Measurements from ENCODE around the gene NMNAT1.

NMNAT1 gene

DNA sequence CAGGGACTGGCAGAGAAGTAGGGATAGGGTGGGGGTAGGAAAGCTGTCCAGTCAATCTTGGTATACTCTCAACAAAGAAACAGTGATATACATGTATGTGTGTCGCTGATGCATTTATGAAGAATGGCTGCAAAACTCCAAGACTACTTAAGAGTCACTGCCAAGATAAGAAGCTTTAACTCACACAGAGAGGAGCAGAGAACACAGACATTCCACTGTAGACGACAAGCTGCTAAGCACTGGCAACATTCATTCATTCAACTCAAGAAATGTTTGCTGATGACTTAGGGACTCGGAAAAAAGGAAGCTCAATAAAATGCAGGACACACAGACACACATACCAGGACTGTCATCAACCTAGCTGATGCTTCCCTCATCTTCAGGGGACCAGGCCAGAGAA is 38.7 kb upstream of the NMNAT1 start:
- TF ChIP-seq, protein P1, sequence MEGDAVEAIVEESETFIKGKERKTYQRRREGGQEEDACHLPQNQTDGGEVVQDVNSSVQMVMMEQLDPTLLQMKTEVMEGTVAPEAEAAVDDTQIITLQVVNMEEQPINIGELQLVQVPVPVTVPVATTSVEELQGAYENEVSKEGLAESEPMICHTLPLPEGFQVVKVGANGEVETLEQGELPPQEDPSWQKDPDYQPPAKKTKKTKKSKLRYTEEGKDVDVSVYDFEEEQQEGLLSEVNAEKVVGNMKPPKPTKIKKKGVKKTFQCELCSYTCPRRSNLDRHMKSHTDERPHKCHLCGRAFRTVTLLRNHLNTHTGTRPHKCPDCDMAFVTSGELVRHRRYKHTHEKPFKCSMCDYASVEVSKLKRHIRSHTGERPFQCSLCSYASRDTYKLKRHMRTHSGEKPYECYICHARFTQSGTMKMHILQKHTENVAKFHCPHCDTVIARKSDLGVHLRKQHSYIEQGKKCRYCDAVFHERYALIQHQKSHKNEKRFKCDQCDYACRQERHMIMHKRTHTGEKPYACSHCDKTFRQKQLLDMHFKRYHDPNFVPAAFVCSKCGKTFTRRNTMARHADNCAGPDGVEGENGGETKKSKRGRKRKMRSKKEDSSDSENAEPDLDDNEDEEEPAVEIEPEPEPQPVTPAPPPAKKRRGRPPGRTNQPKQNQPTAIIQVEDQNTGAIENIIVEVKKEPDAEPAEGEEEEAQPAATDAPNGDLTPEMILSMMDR (conservative IDR thresholded peaks at IDR 0.05) = no peak
- H3K27ac ChIP-seq = no peak overlapping the region

DNA sequence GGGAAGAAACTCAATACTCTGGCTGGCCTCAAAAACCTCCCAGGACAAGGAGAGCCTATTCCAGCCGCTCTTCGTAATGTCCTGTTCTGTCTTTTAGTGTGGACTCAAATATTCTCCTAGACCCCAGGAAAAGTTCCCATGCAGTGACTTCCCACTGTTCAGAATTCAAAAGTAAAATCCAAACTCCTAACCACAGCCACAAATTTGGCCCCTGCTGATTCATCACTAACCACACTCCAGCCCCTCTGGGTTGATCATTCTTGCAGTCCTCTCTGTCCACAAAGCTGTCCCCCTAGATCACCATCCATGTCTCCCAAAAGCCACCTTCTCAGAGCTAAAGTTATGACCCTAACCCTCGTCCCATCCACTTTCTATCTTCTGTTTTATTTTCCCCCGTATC is 38.3 kb upstream of the NMNAT1 start:
- TF ChIP-seq, protein P1 (conservative IDR thresholded peaks at IDR 0.05) = no peak
- no peak overlapping the region for H3K27ac ChIP-seq

DNA sequence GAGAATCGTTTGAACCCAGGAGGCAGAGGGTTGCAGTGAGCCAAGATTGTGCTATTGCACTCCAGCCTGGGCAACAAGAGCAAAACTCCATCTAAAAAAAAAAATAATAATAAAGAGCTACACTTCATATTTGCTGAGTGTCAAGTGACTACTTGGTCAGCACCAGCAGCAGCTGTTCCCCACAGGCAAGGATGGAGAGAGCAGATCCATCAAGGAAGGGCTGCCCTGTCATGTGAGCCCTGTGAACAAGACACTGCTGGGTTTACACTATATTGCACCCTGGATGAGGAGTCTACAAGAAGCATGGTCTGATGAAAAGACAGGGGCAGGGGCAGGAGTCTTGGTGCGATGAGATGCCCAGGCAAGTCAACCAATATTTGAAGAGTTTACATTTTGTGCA is 36.8 kb upstream of the NMNAT1 start:
- TF ChIP-seq, protein P1 (conservative IDR thresholded peaks at IDR 0.05) = no peak
- H3K27ac ChIP-seq = no peak overlapping the region

DNA sequence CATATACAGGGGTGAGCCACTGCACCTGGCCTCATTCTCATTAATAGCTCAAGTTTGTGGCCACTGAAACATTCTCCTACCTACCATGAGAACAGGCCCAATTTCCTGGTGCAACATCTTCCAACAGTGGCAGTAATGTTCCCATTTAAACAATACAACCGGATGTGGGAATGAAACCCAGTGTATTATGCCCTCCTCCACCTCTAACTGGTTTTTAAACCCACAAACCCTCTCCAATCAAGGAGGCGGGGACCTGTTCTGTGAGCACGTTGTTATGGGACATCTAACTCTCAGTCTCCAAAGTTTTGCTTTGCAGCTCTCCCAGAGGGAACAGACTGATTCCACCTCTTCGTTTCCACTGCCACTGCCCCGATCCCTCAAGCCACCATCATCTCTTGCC is 35.8 kb upstream of the NMNAT1 start:
- TF ChIP-seq, protein P1 (conservative IDR thresholded peaks at IDR 0.05) = no peak
- H3K27ac ChIP-seq = no peak overlapping the region

DNA sequence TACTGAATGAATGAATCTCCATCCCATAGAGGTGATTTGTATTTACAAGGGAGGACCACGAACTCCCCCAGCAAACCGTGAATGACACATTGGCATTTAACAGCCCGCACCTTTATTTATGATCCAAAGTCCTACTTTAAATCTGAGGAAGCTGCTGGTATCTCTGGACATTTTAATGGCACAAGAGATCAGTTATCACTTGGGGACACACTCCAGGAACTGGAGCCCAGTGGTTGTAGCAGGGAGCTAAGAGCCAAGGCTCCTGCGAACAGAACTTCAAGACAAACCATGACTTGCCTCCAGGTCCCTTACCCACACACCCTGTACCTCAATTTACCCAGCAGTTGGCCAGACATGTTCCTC is 34.4 kb upstream of the NMNAT1 start:
- TF ChIP-seq, protein P1 (conservative IDR thresholded peaks at IDR 0.05) = no peak
- peak overlapping the region; percentile 86 for H3K27ac ChIP-seq

DNA sequence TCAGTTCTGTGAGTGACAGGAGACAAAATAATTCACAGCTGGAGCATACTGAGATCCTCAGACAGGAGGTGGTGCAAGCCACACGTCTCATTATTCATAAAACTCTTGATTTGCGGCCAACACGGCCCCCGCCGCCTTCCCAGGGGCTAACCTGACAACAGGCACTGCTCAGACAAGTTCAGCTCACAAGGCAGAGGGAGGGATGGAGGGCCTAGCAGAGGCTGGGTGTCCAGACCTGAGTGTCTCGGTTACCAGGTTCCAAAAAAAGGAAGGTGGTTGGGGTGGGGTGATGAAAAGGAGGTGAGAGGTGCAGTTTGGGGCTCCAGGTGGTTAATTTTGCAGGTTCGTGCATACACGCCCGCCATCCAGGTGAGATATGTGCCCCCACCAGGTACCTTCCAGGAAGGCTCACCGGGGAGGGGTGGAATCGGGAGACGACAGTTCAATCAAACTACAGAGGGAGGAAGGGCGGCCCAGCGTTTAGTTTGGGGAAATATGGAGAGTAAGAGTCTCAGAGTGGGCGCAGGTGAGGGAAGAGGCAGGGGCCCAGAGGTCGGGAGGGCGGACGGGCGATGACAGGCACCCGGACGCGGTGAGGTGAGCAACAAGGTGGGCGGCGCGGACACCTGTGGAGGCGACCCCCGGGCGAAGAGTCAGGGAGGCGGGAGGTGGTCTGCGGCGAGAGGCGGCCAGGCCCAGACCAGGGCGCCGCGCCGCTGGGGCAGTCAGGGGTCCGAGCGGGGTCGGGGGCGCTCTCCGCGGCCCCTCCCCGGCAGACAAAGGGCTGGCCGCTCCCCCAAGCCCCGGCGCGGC is 33.8 kb upstream of the NMNAT1 start:
- TF ChIP-seq, protein P1 (conservative IDR thresholded peaks at IDR 0.05) = no peak
- peak overlapping the region; percentile 86 for H3K27ac ChIP-seq

DNA sequence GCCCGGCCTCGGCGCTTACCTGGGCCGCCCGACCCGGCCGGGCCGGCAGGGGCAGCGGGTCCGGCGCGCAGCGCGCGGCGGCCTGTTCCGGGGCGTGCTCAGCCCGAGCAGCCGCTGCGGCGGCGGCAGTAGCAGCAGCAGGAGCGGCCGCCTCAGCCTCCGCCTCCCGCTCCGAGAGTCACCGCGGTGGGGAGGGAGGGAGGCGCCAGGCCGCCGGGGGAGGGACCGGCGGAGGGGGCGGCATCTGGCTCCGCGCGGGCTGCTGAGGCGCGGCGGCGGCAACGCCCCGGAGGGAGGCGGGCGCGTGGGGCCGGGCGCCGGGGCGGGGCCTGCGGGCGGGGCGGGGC is 33.2 kb upstream of the NMNAT1 start, which contains the start of gene CTNNBIP1:
TSS of gene CTNNBIP1 (minus strand) at position 194 of the 347 bp plus-strand sequence. CDS start 38,205 bp downstream, outside the sequence.
- TF ChIP-seq, protein P1 (conservative IDR thresholded peaks at IDR 0.05) = no peak
- H3K27ac ChIP-seq = peak within 1 kb of the TSS; percentile 86
